ENCODE data around the gene SNED1. TPM values are rescaled to one million over a fixed set of nuclear protein-coding genes. Genes with fewer than 3 reads are reported as not detected.

SNED1 gene
- total and polyA plus RNA-seq, 2 experiments from 2014 or later: 1.5 to 2.8 TPM

DNA sequence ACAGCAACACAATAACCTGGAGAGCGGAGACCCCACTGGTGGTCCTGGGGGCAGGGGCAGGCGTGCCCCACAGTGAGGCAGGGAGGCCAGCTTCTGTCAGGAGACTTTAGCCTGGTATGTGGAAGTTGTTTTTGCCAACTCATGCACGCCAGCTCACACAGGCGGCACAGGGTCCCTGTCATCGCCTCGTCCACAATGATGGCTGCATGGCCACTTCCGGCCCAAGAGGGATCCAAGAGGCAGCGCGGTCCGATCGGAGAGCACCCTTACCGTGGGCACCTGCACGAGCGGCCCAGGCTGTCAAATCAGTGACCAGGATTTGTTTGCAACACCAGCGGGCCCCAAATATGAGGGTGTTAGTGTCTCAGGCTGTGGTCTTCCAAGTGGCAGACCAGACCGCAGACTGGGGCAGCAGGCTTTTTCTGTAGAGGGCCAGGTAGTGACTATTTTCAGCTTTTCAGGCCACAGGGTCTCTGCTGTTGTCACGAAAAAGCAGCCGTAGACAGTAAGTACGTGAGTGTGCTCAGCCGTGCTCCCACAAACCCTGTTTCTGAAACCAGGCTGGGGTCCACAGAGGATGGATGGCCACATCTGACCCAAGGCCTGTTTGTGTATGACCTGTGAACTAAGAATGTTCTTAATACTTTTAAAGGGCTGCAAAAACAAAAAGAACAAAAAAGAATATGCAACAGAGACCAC lies 21.2 kb downstream of the SNED1 start:
- Histone ChIP-seq H2AFZ (no peak overlapping the region), H4K20me1 (replicated peaks; ENCODE audit: insufficient read depth) (no peaks in the 10 kb centered on the region; the same call in 1 of the 2 replicates), H3F3A (replicated peaks; ENCODE audit: low read depth) (no peaks in the 10 kb centered on the region), H3K36me3 (ENCODE audit: insufficient read depth) (no peaks in the 10 kb centered on the region), H3K4me2 (no peak overlapping the region), H3K79me2 (replicated peaks; ENCODE audit: insufficient read depth) (no peaks in the 10 kb centered on the region), H3K27ac (ENCODE audit: low read depth) (no peak overlapping the region), H3K4me3 (no peak overlapping the region), H3K4me1 (ENCODE audit: insufficient read depth) (no peaks in the 10 kb centered on the region), H3K9me2 (ENCODE audit: insufficient read depth) (no peaks in the 10 kb centered on the region), H3K27me3 (ENCODE audit: insufficient read depth) (no peaks in the 10 kb centered on the region)
- TF ChIP-seq ZNF331 (CRISPR knock-in tag; IDR thresholded peaks at IDR 0.05; ENCODE audit: low read depth) (no peak), EZH2 (IDR thresholded peaks at IDR 0.05; ENCODE audit: low read depth, unreplicated experiment) (no peak), ZNF114 (CRISPR knock-in tag; IDR thresholded peaks at IDR 0.05) (no peak), NANOG (IDR thresholded peaks at IDR 0.05; ENCODE audit: borderline replicate concordance) (no peak), STAT1 (IDR thresholded peaks at IDR 0.05; ENCODE audit: unreplicated experiment) (no peak), ETS1 (IDR thresholded peaks at IDR 0.05) (no peak), CREB1 (CRISPR knock-in tag; IDR thresholded peaks at IDR 0.05; ENCODE audit: low read depth) (no peak)
- TF ChIP-seq, protein P1, sequence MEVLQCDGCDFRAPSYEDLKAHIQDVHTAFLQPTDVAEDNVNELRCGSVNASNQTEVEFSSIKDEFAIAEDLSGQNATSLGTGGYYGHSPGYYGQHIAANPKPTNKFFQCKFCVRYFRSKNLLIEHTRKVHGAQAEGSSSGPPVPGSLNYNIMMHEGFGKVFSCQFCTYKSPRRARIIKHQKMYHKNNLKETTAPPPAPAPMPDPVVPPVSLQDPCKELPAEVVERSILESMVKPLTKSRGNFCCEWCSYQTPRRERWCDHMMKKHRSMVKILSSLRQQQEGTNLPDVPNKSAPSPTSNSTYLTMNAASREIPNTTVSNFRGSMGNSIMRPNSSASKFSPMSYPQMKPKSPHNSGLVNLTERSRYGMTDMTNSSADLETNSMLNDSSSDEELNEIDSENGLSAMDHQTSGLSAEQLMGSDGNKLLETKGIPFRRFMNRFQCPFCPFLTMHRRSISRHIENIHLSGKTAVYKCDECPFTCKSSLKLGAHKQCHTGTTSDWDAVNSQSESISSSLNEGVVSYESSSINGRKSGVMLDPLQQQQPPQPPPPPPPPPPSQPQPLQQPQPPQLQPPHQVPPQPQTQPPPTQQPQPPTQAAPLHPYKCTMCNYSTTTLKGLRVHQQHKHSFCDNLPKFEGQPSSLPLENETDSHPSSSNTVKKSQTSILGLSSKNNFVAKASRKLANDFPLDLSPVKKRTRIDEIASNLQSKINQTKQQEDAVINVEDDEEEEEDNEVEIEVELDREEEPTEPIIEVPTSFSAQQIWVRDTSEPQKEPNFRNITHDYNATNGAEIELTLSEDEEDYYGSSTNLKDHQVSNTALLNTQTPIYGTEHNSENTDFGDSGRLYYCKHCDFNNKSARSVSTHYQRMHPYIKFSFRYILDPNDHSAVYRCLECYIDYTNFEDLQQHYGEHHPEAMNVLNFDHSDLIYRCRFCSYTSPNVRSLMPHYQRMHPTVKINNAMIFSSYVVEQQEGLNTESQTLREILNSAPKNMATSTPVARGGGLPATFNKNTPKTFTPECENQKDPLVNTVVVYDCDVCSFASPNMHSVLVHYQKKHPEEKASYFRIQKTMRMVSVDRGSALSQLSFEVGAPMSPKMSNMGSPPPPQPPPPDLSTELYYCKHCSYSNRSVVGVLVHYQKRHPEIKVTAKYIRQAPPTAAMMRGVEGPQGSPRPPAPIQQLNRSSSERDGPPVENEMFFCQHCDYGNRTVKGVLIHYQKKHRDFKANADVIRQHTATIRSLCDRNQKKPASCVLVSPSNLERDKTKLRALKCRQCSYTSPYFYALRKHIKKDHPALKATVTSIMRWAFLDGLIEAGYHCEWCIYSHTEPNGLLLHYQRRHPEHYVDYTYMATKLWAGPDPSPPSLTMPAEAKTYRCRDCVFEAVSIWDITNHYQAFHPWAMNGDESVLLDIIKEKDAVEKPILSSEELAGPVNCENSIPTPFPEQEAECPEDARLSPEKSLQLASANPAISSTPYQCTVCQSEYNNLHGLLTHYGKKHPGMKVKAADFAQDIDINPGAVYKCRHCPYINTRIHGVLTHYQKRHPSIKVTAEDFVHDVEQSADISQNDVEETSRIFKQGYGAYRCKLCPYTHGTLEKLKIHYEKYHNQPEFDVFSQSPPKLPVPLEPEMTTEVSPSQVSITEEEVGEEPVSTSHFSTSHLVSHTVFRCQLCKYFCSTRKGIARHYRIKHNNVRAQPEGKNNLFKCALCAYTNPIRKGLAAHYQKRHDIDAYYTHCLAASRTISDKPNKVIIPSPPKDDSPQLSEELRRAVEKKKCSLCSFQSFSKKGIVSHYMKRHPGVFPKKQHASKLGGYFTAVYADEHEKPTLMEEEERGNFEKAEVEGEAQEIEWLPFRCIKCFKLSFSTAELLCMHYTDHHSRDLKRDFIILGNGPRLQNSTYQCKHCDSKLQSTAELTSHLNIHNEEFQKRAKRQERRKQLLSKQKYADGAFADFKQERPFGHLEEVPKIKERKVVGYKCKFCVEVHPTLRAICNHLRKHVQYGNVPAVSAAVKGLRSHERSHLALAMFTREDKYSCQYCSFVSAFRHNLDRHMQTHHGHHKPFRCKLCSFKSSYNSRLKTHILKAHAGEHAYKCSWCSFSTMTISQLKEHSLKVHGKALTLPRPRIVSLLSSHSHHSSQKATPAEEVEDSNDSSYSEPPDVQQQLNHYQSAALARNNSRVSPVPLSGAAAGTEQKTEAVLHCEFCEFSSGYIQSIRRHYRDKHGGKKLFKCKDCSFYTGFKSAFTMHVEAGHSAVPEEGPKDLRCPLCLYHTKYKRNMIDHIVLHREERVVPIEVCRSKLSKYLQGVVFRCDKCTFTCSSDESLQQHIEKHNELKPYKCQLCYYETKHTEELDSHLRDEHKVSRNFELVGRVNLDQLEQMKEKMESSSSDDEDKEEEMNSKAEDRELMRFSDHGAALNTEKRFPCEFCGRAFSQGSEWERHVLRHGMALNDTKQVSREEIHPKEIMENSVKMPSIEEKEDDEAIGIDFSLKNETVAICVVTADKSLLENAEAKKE (CRISPR knock-in tag; IDR thresholded peaks at IDR 0.05): no peak
- TF ChIP-seq, protein P2, sequence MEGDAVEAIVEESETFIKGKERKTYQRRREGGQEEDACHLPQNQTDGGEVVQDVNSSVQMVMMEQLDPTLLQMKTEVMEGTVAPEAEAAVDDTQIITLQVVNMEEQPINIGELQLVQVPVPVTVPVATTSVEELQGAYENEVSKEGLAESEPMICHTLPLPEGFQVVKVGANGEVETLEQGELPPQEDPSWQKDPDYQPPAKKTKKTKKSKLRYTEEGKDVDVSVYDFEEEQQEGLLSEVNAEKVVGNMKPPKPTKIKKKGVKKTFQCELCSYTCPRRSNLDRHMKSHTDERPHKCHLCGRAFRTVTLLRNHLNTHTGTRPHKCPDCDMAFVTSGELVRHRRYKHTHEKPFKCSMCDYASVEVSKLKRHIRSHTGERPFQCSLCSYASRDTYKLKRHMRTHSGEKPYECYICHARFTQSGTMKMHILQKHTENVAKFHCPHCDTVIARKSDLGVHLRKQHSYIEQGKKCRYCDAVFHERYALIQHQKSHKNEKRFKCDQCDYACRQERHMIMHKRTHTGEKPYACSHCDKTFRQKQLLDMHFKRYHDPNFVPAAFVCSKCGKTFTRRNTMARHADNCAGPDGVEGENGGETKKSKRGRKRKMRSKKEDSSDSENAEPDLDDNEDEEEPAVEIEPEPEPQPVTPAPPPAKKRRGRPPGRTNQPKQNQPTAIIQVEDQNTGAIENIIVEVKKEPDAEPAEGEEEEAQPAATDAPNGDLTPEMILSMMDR (conservative IDR thresholded peaks at IDR 0.05; ENCODE audit: low read depth in 2 of 2): no peak
- TF ChIP-seq, protein P3, sequence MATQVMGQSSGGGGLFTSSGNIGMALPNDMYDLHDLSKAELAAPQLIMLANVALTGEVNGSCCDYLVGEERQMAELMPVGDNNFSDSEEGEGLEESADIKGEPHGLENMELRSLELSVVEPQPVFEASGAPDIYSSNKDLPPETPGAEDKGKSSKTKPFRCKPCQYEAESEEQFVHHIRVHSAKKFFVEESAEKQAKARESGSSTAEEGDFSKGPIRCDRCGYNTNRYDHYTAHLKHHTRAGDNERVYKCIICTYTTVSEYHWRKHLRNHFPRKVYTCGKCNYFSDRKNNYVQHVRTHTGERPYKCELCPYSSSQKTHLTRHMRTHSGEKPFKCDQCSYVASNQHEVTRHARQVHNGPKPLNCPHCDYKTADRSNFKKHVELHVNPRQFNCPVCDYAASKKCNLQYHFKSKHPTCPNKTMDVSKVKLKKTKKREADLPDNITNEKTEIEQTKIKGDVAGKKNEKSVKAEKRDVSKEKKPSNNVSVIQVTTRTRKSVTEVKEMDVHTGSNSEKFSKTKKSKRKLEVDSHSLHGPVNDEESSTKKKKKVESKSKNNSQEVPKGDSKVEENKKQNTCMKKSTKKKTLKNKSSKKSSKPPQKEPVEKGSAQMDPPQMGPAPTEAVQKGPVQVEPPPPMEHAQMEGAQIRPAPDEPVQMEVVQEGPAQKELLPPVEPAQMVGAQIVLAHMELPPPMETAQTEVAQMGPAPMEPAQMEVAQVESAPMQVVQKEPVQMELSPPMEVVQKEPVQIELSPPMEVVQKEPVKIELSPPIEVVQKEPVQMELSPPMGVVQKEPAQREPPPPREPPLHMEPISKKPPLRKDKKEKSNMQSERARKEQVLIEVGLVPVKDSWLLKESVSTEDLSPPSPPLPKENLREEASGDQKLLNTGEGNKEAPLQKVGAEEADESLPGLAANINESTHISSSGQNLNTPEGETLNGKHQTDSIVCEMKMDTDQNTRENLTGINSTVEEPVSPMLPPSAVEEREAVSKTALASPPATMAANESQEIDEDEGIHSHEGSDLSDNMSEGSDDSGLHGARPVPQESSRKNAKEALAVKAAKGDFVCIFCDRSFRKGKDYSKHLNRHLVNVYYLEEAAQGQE (IDR thresholded peaks at IDR 0.05; ENCODE audit: unreplicated experiment): no peak
- H3K27ac Mint-ChIP-seq: no peak overlapping the region
- H3K36me3 Mint-ChIP-seq (ENCODE audit: low read depth): no peaks in the 10 kb centered on the region
- DNase-seq (ENCODE audit: low spot score): no peak
- H3K4me3 Mint-ChIP-seq: no peak overlapping the region
- no peak for ATAC-seq
- H3K9me3 Mint-ChIP-seq: peaks cover 14% of the 10 kb centered on the region
- H3K4me1 Mint-ChIP-seq: no peaks in the 10 kb centered on the region; the same call in 2 of the 3 replicates
- H3K27me3 Mint-ChIP-seq (ENCODE audit: insufficient read depth, low read depth, poor library complexity): peaks cover 2% of the 10 kb centered on the region

All from GM23338 (cell line).